ENCODE measurements around the gene PRC1. TPM values are rescaled to one million over a fixed set of nuclear protein-coding genes. Genes with fewer than 3 reads are reported as not detected.

PRC1 gene
- total RNA-seq, 1 experiment from 2014 or later = 125 TPM

DNA sequence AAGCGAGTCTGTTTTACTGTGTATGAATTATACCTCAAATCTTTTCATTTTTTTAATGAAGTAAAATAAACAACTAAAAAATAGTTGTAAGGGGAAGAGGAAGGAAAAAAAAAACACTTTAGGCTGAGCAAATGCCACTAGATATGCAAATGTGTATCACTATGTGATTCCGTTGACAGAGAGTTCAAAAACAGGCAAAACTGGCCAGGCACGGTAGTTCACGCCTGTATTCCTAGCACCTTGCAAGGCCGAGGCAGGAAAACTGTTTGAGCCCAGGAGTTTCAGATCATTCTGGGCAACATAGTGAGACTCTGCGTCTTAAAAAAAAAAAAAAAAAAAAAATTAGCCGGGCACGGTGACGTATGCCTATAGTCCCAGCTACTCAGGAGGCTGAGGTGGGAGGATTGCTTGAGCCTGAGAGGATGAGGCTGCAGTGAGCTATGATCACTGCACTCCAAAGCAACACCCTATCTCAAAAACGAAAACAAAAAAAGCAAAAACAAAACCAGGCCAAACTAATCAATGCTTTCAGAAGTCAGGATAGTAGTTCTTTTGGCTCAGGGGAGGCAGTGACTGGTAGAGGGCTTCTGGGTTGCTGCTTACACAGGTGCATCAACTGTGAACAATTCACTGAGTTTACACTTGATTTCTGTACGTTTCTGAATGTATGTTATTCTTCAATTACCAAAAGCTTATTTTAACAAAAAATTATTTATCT, 7.4 kb downstream of the PRC1 start:
- Mint-ChIP-seq H3K4me3 (ENCODE audit: unreplicated experiment) (peak overlapping the region; percentile 58), H3K4me1 (ENCODE audit: insufficient read depth, unreplicated experiment) (peaks cover 22% of the 10 kb centered on the region), H3K27me3 (ENCODE audit: insufficient read depth, unreplicated experiment) (no peaks in the 10 kb centered on the region), H3K27ac (ENCODE audit: low read depth, unreplicated experiment) (peak overlapping the region; percentile 98), H3K9me3 (ENCODE audit: unreplicated experiment) (no peaks in the 10 kb centered on the region), H3K36me3 (ENCODE audit: insufficient read depth, unreplicated experiment) (peaks cover 21% of the 10 kb centered on the region)
- ChIA-PET POLR2A (interaction anchor here (0.7 to 5.0 kb wide), 10 partner anchors 7 to 55 kb away, joined by 3 to 37 read pairs (median 4); partner anchors contain the start of genes HDDC3, PRC1, RCCD1 and UNC45A), CTCF (interaction anchor here (0.7 to 7.1 kb wide), 7 partner anchors 10 to 1882 kb away, joined by 3 to 65 read pairs (median 4); no protein-coding TSS in a partner anchor)
- intact Hi-C loops (cut with micrococcal nuclease) = no loop called here
- no TSS peak for BruUV-seq (replicated peaks)
- DNase-seq (ENCODE audit: unreplicated experiment) = no peak
- TF ChIP-seq, protein P1, sequence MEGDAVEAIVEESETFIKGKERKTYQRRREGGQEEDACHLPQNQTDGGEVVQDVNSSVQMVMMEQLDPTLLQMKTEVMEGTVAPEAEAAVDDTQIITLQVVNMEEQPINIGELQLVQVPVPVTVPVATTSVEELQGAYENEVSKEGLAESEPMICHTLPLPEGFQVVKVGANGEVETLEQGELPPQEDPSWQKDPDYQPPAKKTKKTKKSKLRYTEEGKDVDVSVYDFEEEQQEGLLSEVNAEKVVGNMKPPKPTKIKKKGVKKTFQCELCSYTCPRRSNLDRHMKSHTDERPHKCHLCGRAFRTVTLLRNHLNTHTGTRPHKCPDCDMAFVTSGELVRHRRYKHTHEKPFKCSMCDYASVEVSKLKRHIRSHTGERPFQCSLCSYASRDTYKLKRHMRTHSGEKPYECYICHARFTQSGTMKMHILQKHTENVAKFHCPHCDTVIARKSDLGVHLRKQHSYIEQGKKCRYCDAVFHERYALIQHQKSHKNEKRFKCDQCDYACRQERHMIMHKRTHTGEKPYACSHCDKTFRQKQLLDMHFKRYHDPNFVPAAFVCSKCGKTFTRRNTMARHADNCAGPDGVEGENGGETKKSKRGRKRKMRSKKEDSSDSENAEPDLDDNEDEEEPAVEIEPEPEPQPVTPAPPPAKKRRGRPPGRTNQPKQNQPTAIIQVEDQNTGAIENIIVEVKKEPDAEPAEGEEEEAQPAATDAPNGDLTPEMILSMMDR (IDR thresholded peaks at IDR 0.05; ENCODE audit: unreplicated experiment) = no peak

DNA sequence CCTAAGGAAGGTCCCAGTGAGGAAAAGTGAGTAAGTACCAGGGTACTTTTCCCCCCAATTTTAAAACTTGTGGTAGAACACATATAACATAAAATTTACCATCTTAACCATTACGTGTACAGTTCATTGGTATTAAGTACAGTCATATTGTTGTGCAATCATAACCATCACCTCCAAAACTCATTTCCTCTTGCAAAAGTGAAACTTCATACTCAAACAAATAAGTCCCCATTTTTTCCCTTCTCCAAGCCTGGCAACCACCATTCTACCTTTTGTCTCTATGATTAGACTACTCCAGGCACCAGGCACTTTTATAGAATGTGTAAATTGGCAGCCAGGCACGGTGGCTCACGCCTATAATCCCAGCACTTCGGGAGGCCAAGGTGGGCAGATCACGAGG, 12.2 kb downstream of the PRC1 start:
- Mint-ChIP-seq H3K9me3 (ENCODE audit: unreplicated experiment) (no peaks in the 10 kb centered on the region), H3K4me1 (ENCODE audit: insufficient read depth, unreplicated experiment) (peaks cover 5% of the 10 kb centered on the region), H3K36me3 (ENCODE audit: insufficient read depth, unreplicated experiment) (peaks cover 46% of the 10 kb centered on the region), H3K4me3 (ENCODE audit: unreplicated experiment) (no peak overlapping the region), H3K27ac (ENCODE audit: low read depth, unreplicated experiment) (peak overlapping the region; percentile 53), H3K27me3 (ENCODE audit: insufficient read depth, unreplicated experiment) (no peaks in the 10 kb centered on the region)
- ChIA-PET POLR2A (interaction anchor here (1.2 to 5.0 kb wide), 4 partner anchors 12 to 109 kb away, joined by 3 to 37 read pairs (median 5); partner anchors contain the start of genes PRC1 and RCCD1), CTCF (interaction anchor here (1.5 to 7.8 kb wide), 3 partner anchors 24 to 51 kb away, joined by 6 to 74 read pairs (median 7); partner anchors contain the start of gene RCCD1)
- TF ChIP-seq, protein P1 (IDR thresholded peaks at IDR 0.05; ENCODE audit: unreplicated experiment) = no peak
- peak; percentile 44 for DNase-seq (ENCODE audit: unreplicated experiment)
- BruUV-seq (replicated peaks) = no TSS peak
- intact Hi-C loops (cut with micrococcal nuclease) = no loop called here

DNA sequence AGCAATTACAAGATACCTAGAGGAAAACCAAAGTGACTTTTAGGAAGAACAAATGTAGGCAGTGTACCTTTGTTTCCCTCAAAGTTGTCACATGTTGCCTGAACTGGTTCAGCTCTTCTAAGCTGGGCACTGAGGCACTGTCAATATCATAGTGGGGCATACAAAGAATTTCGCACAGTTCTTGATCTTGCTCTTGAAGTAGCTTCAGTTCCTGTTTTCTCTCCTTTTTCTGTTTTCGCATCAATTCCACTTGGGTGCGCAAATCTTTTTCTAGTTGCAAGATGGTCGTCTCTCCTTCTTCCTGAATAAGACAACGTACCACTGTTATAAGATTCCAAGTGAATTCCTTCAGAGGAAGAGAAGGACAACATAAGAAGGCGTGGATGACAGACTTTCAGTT, 12.7 kb downstream of the PRC1 start:
- no peaks in the 10 kb centered on the region for H3K9me3 Mint-ChIP-seq (ENCODE audit: unreplicated experiment)
- CTCF ChIA-PET = interaction anchor here (0.5 to 7.8 kb wide), 4 partner anchors 13 to 47 kb away, joined by 3 to 74 read pairs (median 4); partner anchors contain the start of gene RCCD1
- no peak overlapping the region for H3K4me3 Mint-ChIP-seq (ENCODE audit: unreplicated experiment)
- intact Hi-C loops (cut with micrococcal nuclease) = no loop called here
- no TSS peak for BruUV-seq (replicated peaks)
- peaks cover 46% of the 10 kb centered on the region for H3K36me3 Mint-ChIP-seq (ENCODE audit: insufficient read depth, unreplicated experiment)
- no peak overlapping the region for H3K27ac Mint-ChIP-seq (ENCODE audit: low read depth, unreplicated experiment)
- TF ChIP-seq, protein P1 (IDR thresholded peaks at IDR 0.05; ENCODE audit: unreplicated experiment) = no peak
- peaks cover 5% of the 10 kb centered on the region for H3K4me1 Mint-ChIP-seq (ENCODE audit: insufficient read depth, unreplicated experiment)
- no peak for DNase-seq (ENCODE audit: unreplicated experiment)
- H3K27me3 Mint-ChIP-seq (ENCODE audit: insufficient read depth, unreplicated experiment) = no peaks in the 10 kb centered on the region
- POLR2A ChIA-PET = interaction anchor here (1.0 to 1.7 kb wide), 2 partner anchors 27 to 47 kb away, joined by 3 to 6 read pairs; partner anchors contain the start of genes RCCD1 and UNC45A

DNA sequence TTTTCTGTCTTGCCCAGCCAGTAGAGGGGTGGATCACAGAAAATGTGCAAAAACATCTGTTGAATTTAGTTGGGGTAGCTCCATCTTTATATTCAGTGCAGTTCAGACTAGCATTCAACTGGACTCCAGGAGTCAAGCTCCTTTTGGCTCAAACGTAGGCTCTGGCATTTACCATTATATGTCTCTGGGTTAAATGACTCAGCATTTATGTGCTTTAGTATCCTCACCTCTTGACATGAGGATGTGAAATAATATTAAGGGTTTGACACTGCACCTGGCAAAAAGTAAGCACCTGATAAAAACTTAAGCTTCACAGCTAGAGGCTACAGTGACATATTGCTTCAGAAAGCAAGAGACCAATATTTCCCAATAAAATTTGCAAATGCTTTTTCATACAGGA, 14.8 kb downstream of the PRC1 start:
- TF ChIP-seq, protein P1 (IDR thresholded peaks at IDR 0.05; ENCODE audit: unreplicated experiment) = no peak
- Mint-ChIP-seq H3K27me3 (ENCODE audit: insufficient read depth, unreplicated experiment) (no peaks in the 10 kb centered on the region), H3K9me3 (ENCODE audit: unreplicated experiment) (no peaks in the 10 kb centered on the region), H3K36me3 (ENCODE audit: insufficient read depth, unreplicated experiment) (peaks cover 53% of the 10 kb centered on the region), H3K27ac (ENCODE audit: low read depth, unreplicated experiment) (peak overlapping the region; percentile 61), H3K4me3 (ENCODE audit: unreplicated experiment) (no peak overlapping the region), H3K4me1 (ENCODE audit: insufficient read depth, unreplicated experiment) (peaks cover 5% of the 10 kb centered on the region)
- DNase-seq (ENCODE audit: unreplicated experiment) = no peak
- intact Hi-C loops (cut with micrococcal nuclease) = no loop called here
- no TSS peak for BruUV-seq (replicated peaks)
- ChIA-PET POLR2A (interaction anchor here (1.0 to 2.1 kb wide), 4 partner anchors 8 to 42 kb away, joined by 3 to 7 read pairs (median 5); partner anchors contain the start of gene VPS33B), CTCF (interaction anchor here (0.6 to 7.8 kb wide), 8 partner anchors 22 to 686 kb away, joined by 3 to 74 read pairs (median 4); partner anchors contain the start of gene RCCD1)
